ENCODE data around the gene KIF6. TPM values are rescaled to one million over a fixed set of nuclear protein-coding genes. Genes with fewer than 3 reads are reported as not detected.

Gene KIF6
- polyA plus RNA-seq, 2 donors = 0.08 to 0.20 TPM

GRCh38 chr6:39362487-39362865, 362.7 kb downstream of the KIF6 start:
- H3K9me3 ChIP-seq (ENCODE audit: control insufficient read depth in 2 of 2, insufficient read depth in 1 of 2, low read depth in 1 of 2, low read length in 1 of 2) = no peaks in the 10 kb centered on the region
- H3K4me3 ChIP-seq (ENCODE audit: low read depth in 1 of 2, low read length in 2 of 2) = no peak overlapping the region

GRCh38 chr6:39361657-39362486, 363.3 kb downstream of the KIF6 start:
- no peaks in the 10 kb centered on the region for H3K9me3 ChIP-seq (ENCODE audit: control insufficient read depth in 2 of 2, insufficient read depth in 1 of 2, low read depth in 1 of 2, low read length in 1 of 2)
- H3K4me3 ChIP-seq (ENCODE audit: low read depth in 1 of 2, low read length in 2 of 2) = no peak overlapping the region
- H3K4me1 ChIP-seq (ENCODE audit: control insufficient read depth in 2 of 2, insufficient read depth in 2 of 2, low read length in 1 of 2) = peaks cover 0 to under 1% of the 10 kb centered on the region in 2 donors
- no peaks in the 10 kb centered on the region for H3K36me3 ChIP-seq (ENCODE audit: control insufficient read depth in 2 of 2, insufficient read depth in 2 of 2, low read length in 1 of 2)
- 31 to 32% methylated on average over 21 of the region's 21 CpGs for WGBS, 2 donors
- H3K27ac ChIP-seq (ENCODE audit: low read depth in 2 of 2, low read length in 1 of 2) = no peak overlapping the region
- H3K27me3 ChIP-seq (ENCODE audit: control insufficient read depth in 1 of 2, insufficient read depth in 2 of 2, low read length in 2 of 2) = no peaks in the 10 kb centered on the region

More at GRCh38 chr6:39362487-39362865, 362.7 kb downstream of the KIF6 start:
- Histone ChIP-seq H3K4me1 (ENCODE audit: control insufficient read depth in 2 of 2, insufficient read depth in 2 of 2, low read length in 1 of 2) (no peaks in the 10 kb centered on the region), H3K27me3 (ENCODE audit: control insufficient read depth in 1 of 2, insufficient read depth in 2 of 2, low read length in 2 of 2) (no peaks in the 10 kb centered on the region), H3K27ac (ENCODE audit: low read depth in 2 of 2, low read length in 1 of 2) (no peak overlapping the region), H3K36me3 (ENCODE audit: control insufficient read depth in 2 of 2, insufficient read depth in 2 of 2, low read length in 1 of 2) (no peaks in the 10 kb centered on the region)
- WGBS, 2 donors = 35 to 37% methylated on average over 3 of the region's 3 CpGs

GRCh38 chr6:39360378-39360777, 364.8 kb downstream of the KIF6 start:
- H3K36me3 ChIP-seq (ENCODE audit: control insufficient read depth in 2 of 2, insufficient read depth in 2 of 2, low read length in 1 of 2) = no peaks in the 10 kb centered on the region
- H3K9me3 ChIP-seq (ENCODE audit: control insufficient read depth in 2 of 2, insufficient read depth in 1 of 2, low read depth in 1 of 2, low read length in 1 of 2) = no peaks in the 10 kb centered on the region
- no peak overlapping the region for H3K27ac ChIP-seq (ENCODE audit: low read depth in 2 of 2, low read length in 1 of 2)
- 89 to 92% methylated on average over 9 of the region's 9 CpGs for WGBS, 2 donors
- H3K4me1 ChIP-seq (ENCODE audit: control insufficient read depth in 2 of 2, insufficient read depth in 2 of 2, low read length in 1 of 2) = peaks cover 0 to 2% of the 10 kb centered on the region in 2 donors
- H3K4me3 ChIP-seq (ENCODE audit: low read depth in 1 of 2, low read length in 2 of 2) = no peak overlapping the region
- H3K27me3 ChIP-seq (ENCODE audit: control insufficient read depth in 1 of 2, insufficient read depth in 2 of 2, low read length in 2 of 2) = no peaks in the 10 kb centered on the region

GRCh38 chr6:39357998-39358686, 367.1 kb downstream of the KIF6 start:
- Histone ChIP-seq H3K27ac (ENCODE audit: low read depth in 2 of 2, low read length in 1 of 2) (no peak overlapping the region), H3K4me1 (ENCODE audit: control insufficient read depth in 2 of 2, insufficient read depth in 2 of 2, low read length in 1 of 2) (peaks cover 0 to 2% of the 10 kb centered on the region in 2 donors), H3K9me3 (ENCODE audit: control insufficient read depth in 2 of 2, insufficient read depth in 1 of 2, low read depth in 1 of 2, low read length in 1 of 2) (no peaks in the 10 kb centered on the region), H3K36me3 (ENCODE audit: control insufficient read depth in 2 of 2, insufficient read depth in 2 of 2, low read length in 1 of 2) (no peaks in the 10 kb centered on the region), H3K4me3 (ENCODE audit: low read depth in 1 of 2, low read length in 2 of 2) (no peak overlapping the region), H3K27me3 (ENCODE audit: control insufficient read depth in 1 of 2, insufficient read depth in 2 of 2, low read length in 2 of 2) (no peaks in the 10 kb centered on the region)
- 63 to 64% methylated on average over 7 of the region's 7 CpGs for WGBS, 2 donors

- 90 to 92% methylated on average over 7 of the region's 7 CpGs for WGBS, 2 donors
- H3K36me3 ChIP-seq (ENCODE audit: control insufficient read depth in 2 of 2, insufficient read depth in 2 of 2, low read length in 1 of 2) = no peaks in the 10 kb centered on the region
- no peaks in the 10 kb centered on the region for H3K9me3 ChIP-seq (ENCODE audit: control insufficient read depth in 2 of 2, insufficient read depth in 1 of 2, low read depth in 1 of 2, low read length in 1 of 2)
- H3K27me3 ChIP-seq (ENCODE audit: control insufficient read depth in 1 of 2, insufficient read depth in 2 of 2, low read length in 2 of 2) = no peaks in the 10 kb centered on the region
- no peak overlapping the region for H3K27ac ChIP-seq (ENCODE audit: low read depth in 2 of 2, low read length in 1 of 2)
- peaks cover 0 to 2% of the 10 kb centered on the region in 2 donors for H3K4me1 ChIP-seq (ENCODE audit: control insufficient read depth in 2 of 2, insufficient read depth in 2 of 2, low read length in 1 of 2)
- H3K4me3 ChIP-seq (ENCODE audit: low read depth in 1 of 2, low read length in 2 of 2) = no peak overlapping the region
Observed at GRCh38 chr6:39353698-39354315, 371.4 kb downstream of the KIF6 start.

- Histone ChIP-seq H3K4me3 (ENCODE audit: low read depth in 1 of 2, low read length in 2 of 2) (no peak overlapping the region), H3K9me3 (ENCODE audit: control insufficient read depth in 2 of 2, insufficient read depth in 1 of 2, low read depth in 1 of 2, low read length in 1 of 2) (no peaks in the 10 kb centered on the region), H3K27ac (ENCODE audit: low read depth in 2 of 2, low read length in 1 of 2) (no peak overlapping the region), H3K27me3 (ENCODE audit: control insufficient read depth in 1 of 2, insufficient read depth in 2 of 2, low read length in 2 of 2) (no peaks in the 10 kb centered on the region), H3K4me1 (ENCODE audit: control insufficient read depth in 2 of 2, insufficient read depth in 2 of 2, low read length in 1 of 2) (no peaks in the 10 kb centered on the region), H3K36me3 (ENCODE audit: control insufficient read depth in 2 of 2, insufficient read depth in 2 of 2, low read length in 1 of 2) (no peaks in the 10 kb centered on the region)
- WGBS, 2 donors = 80 to 88% methylated on average over 13 of the region's 13 CpGs
Observed at GRCh38 chr6:39350723-39351505, 374.3 kb downstream of the KIF6 start.

- WGBS, 2 donors = 89 to 93% methylated on average over 15 of the region's 15 CpGs
- no peaks in the 10 kb centered on the region for H3K9me3 ChIP-seq (ENCODE audit: control insufficient read depth in 2 of 2, insufficient read depth in 1 of 2, low read depth in 1 of 2, low read length in 1 of 2)
- no peak overlapping the region for H3K4me3 ChIP-seq (ENCODE audit: low read depth in 1 of 2, low read length in 2 of 2)
- peaks cover 0 to 2% of the 10 kb centered on the region in 2 donors for H3K4me1 ChIP-seq (ENCODE audit: control insufficient read depth in 2 of 2, insufficient read depth in 2 of 2, low read length in 1 of 2)
- no peak overlapping the region for H3K27ac ChIP-seq (ENCODE audit: low read depth in 2 of 2, low read length in 1 of 2)
- H3K36me3 ChIP-seq (ENCODE audit: control insufficient read depth in 2 of 2, insufficient read depth in 2 of 2, low read length in 1 of 2) = no peaks in the 10 kb centered on the region
- no peaks in the 10 kb centered on the region for H3K27me3 ChIP-seq (ENCODE audit: control insufficient read depth in 1 of 2, insufficient read depth in 2 of 2, low read length in 2 of 2)
Observed at GRCh38 chr6:39348740-39349139, 376.5 kb downstream of the KIF6 start.

- WGBS, 2 donors = 39% methylated on average over 9 of the region's 9 CpGs
- Histone ChIP-seq H3K4me1 (ENCODE audit: control insufficient read depth in 2 of 2, insufficient read depth in 2 of 2, low read length in 1 of 2) (peaks cover 0 to 2% of the 10 kb centered on the region in 2 donors), H3K27ac (ENCODE audit: low read depth in 2 of 2, low read length in 1 of 2) (no peak overlapping the region), H3K36me3 (ENCODE audit: control insufficient read depth in 2 of 2, insufficient read depth in 2 of 2, low read length in 1 of 2) (no peaks in the 10 kb centered on the region), H3K4me3 (ENCODE audit: low read depth in 1 of 2, low read length in 2 of 2) (no peak overlapping the region), H3K9me3 (ENCODE audit: control insufficient read depth in 2 of 2, insufficient read depth in 1 of 2, low read depth in 1 of 2, low read length in 1 of 2) (no peaks in the 10 kb centered on the region), H3K27me3 (ENCODE audit: control insufficient read depth in 1 of 2, insufficient read depth in 2 of 2, low read length in 2 of 2) (no peaks in the 10 kb centered on the region)
Observed at GRCh38 chr6:39347906-39348585, 377.2 kb downstream of the KIF6 start.

- 81 to 90% methylated on average over 6 of the region's 6 CpGs for WGBS, 2 donors
- Histone ChIP-seq H3K27ac (ENCODE audit: low read depth in 2 of 2, low read length in 1 of 2) (no peak overlapping the region), H3K4me1 (ENCODE audit: control insufficient read depth in 2 of 2, insufficient read depth in 2 of 2, low read length in 1 of 2) (peaks cover 0 to 5% of the 10 kb centered on the region in 2 donors)
Observed at GRCh38 chr6:39347206-39347605, 378.0 kb downstream of the KIF6 start.

More at GRCh38 chr6:39347206-39347605, 378.0 kb downstream of the KIF6 start:
- no peaks in the 10 kb centered on the region for H3K9me3 ChIP-seq (ENCODE audit: control insufficient read depth in 2 of 2, insufficient read depth in 1 of 2, low read depth in 1 of 2, low read length in 1 of 2)
- H3K27me3 ChIP-seq (ENCODE audit: control insufficient read depth in 1 of 2, insufficient read depth in 2 of 2, low read length in 2 of 2) = no peaks in the 10 kb centered on the region
- no peaks in the 10 kb centered on the region for H3K36me3 ChIP-seq (ENCODE audit: control insufficient read depth in 2 of 2, insufficient read depth in 2 of 2, low read length in 1 of 2)
- H3K4me3 ChIP-seq (ENCODE audit: low read depth in 1 of 2, low read length in 2 of 2) = no peak overlapping the region
